NCI-H2227 (cell line): Measurements from ENCODE around the gene MLYCD.

Experiments used
- DNase-seq: peaks from one replicate; lab custom pipeline; 2025; ENCODE audit not compliant: unreplicated experiment; lab: John Stamatoyannopoulos, UW

Gene MLYCD

DNA sequence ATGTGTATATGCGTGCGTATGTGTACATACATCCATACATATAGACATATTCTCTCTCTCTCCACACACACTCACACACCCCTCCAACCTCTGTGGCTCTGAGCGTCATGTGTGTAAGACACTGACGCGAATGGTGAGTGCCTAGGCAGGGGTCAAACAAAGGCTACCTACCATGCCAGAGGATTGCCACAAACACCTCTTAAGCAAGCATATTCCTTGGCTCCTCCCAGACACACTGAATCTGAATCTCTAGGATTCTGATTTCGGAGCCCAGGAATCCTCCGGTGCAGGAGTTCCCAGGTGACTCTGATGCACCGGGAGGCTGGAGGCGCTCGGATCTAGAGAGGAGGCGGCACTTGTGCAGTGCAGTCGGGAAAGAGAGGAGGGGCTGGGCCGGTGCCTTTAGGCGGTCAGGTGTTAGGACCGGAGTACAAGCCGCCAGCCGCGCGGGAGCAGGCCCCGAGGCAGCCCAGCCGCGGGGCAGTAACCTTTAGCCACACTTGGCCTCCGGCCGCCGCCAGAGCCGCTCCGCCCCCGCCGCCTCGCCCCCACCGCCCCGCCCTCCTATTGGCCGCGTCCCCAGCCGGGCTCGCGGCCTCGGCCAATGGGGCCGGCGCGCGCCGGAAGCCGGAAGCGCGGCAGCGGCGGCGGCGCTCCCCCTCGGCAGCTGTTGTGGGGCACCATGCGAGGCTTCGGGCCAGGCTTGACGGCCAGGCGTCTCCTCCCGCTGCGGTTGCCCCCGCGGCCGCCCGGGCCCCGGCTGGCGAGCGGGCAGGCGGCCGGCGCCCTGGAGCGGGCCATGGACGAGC lies at the start of gene MLYCD:
Gene MLYCD (plus strand): TSS at position 653 of the 809 bp plus-strand sequence. CDS start 30 bp downstream, at position 683.
- DNase-seq = peak; percentile 78

DNA sequence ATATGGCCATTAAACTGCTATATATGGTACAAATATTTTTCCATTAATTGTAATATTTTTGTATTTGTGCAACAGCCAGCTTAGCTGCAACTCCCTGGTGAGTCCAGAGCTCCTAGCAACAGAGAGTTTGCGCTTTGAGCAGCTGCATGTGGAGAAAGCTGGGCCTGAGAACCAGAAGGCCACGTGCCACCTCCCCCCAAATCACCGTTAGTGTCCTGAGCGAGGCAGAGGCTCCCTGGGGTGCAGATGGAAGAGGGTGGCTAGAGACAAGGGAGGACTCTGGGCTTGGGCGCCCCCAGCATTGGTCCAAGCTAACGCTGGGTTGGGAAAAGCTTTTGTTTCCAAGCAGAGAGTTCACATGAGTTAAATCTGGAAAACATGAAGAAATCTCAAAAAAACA lies 49.5 kb upstream of the MLYCD start:
- no peak for DNase-seq

- no peak for DNase-seq
Measured at GRCh38 chr16:83850947-83851346, 48.0 kb upstream of the MLYCD start.

DNA sequence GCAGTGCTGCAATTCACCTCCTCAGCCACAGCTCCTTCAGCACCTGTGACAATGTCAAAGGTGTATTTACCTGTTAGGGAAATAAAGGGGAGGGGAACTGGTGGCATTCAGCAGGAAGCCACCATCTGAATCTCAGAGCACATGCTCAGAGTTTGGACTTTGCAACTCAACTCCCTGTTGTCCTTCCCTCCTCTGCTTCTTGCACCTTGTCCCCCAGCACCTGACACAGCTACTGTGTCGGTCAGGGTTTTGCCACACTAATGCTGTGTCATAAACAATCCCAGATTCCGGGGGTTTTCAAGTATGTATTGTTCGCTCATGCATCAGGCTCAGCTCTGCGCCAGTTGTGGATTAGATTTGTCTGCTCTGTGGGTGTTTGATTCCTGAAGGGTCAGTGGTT lies 47.4 kb upstream of the MLYCD start:
- no peak for DNase-seq

DNA sequence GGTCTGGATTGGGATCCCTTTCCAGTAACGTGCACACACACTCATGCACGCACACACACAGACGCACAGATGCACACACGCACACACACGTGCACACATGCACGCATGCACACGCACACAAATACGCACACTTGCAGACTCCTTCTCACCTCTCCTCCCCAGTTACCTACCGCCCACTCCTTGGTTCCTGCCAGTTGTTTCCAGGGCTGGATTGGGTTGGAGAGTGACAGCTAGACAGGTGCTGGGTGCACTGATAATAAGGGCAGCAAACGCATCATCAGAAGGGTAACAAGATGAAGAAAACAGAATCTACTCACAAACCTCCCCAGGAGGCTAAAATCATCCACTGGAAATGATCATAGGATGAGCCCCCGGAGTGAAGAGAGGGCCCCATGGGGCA lies 46.1 kb upstream of the MLYCD start:
- no peak for DNase-seq

DNA sequence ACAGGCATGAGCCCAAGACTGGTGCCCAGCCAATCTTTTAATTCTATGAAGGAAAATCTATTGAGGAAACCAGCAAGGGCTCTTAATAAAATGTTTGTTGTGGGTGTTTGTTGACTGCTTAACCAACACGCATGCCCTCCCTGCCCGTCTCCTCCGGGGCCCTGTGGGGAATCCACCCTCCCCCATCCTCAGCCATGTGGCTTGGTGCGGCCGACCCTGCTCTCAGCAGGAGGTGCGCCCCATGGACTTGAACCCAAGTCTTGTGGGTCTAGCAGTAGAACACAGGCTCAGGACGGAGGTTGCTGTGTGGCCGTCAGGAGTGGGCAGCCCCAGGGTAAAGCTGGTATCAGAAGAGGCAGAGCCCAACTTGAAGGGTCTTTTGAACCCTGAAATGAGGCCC lies 45.1 kb upstream of the MLYCD start:
- no peak for DNase-seq

- DNase-seq = no peak
Measured at GRCh38 chr16:83854420-83854819, 44.5 kb upstream of the MLYCD start.

GRCh38 chr16:83856792-83857191 lies 42.1 kb upstream of the MLYCD start:
- no peak for DNase-seq

- no peak for DNase-seq
Measured at GRCh38 chr16:83859265-83859664, 39.6 kb upstream of the MLYCD start.

GRCh38 chr16:83862661-83863060 lies 36.3 kb upstream of the MLYCD start:
- no peak for DNase-seq

GRCh38 chr16:83863682-83864081 lies 35.2 kb upstream of the MLYCD start:
- no peak for DNase-seq

DNA sequence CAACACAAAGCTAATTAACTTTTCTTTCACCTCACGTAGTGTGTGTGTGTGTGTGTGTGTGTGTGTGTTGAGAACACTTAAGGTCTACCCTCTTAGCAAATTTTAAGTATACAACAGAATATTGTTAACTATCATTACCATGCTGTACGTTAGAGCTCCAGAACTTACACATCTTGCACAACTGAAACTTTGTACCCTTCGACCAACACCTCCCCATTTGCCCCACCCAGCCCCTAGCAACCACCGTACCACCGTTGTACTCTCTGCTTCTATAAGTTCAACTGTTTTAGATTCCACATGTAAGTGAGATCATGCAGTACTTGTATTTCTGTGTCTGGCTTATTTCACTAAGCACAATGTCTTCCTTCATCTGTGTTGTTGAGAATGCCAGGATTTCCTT lies 28.1 kb upstream of the MLYCD start:
- no peak for DNase-seq

GRCh38 chr16:83878838-83879237 lies 20.1 kb upstream of the MLYCD start:
- DNase-seq = peak; percentile 47

DNA sequence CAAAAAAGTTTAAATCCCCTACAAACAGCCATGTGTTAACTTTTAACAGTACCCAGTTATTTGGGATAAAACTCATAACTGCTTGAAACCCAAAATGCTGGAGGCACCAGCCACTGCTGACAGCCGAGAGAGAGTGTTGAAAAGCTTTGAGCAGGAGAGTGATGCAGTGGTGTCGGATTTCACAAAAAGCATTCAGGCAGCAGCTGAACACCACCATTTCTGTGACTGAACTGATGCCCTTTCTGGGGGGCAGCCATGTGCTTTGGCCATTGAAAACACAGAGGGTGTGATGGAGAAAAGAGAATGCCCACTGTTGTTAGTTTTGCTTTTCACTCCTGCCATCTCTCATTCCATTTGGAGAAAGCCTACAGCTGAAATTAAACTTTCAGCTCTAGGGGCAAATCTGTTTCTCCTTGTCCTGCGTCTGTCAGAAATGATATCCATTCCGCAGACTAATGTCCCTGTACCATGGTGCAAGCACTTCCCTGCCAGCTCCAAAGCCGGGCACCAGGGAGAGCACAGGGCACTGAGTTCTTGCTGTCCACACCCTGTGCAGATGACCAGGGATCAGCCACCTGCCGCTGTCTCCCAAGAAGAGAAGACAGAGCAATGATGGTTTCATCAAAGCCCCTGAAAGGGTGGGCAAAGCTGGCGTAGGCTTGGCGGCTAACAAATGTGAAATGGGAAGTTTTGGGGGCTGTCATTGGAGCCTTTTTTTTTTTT lies 16.6 kb upstream of the MLYCD start:
- no peak for DNase-seq

- DNase-seq = no peak
Measured at GRCh38 chr16:83886199-83886971, 12.5 kb upstream of the MLYCD start.

GRCh38 chr16:83887080-83887479 lies 11.8 kb upstream of the MLYCD start:
- peak; percentile 16 for DNase-seq

DNA sequence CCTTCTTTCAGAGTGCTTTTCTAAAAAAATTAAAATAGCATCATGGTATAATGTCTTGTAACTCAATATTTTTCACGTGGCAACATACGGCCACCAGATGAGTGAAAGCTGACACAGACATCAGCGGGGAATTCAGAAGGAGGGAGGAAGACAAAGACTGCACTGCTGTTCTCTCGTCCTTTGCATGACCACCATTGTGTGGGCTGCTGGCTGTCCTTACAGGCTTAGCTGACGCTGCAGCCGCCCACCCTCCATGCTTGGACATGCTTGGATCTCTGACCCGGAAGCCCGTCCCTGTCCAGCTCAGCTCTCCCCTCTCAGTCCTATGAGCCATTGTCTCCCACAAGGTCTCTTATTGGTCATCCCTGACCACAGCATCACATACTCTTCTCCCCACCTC lies 11.4 kb upstream of the MLYCD start:
- DNase-seq = no peak

DNA sequence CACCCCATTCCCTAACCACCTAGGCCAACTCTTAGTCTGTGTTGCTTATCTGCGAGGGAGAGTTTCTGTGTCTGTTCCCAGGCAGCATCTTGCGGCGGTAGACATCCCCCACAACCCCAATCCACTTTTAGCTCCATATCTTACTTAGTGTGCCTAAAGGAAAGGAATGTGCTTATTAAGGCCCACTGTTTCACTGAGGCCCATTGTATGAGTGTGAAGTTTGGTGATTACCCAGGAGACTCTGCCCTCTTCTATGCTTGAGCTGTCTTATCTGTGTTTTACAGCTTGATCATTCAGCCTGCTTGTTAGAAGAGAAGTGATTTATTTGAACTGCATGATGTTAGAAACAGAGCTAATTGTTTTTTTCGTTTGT lies 10.3 kb upstream of the MLYCD start:
- no peak for DNase-seq

- no peak for DNase-seq
Measured at GRCh38 chr16:83890359-83890758, 8.6 kb upstream of the MLYCD start.

DNA sequence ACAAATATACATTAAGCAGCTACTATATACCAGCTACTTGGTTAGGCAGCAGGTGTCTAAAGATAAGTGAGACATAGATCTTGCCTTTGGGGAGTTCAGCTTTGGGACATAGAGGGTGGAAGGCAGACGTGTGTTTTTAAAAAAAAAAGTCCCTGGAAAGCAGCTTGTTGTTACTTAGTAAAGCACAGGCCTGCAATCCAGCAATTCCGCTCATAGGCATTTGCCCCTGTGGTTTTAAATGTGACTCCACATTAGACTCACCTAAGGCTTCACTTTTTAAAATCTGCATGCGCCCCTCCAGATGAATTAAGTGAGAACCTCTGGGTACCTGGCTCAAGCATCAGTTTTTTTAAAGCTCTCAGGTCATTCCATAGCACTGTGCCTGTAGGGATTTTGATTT lies 7.2 kb upstream of the MLYCD start:
- DNase-seq = no peak

DNA sequence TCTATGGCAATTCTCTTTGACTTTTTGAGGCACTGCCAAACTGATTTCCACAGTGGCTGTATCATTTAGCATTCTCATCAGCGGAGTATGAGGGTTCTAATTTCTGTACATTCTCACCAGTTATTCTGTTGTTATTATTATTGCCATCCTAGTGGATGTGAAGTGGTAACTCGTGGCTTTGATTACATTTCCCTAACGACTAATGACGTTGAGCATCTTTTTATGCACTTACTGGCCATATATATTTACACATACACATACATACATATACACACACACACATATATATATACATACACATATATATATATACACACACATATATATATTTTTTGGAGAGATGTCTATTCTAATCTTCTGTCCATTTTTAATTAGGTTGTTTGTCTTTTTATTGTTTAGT lies 3.7 kb upstream of the MLYCD start:
- no peak for DNase-seq

GRCh38 chr16:83895942-83896341 lies 3.0 kb upstream of the MLYCD start:
- DNase-seq = no peak
